HUES64 (cell line): Measurements from ENCODE around the gene KBTBD3.
"Not testable (repeated sequence)": the region's sequence is repeated elsewhere in the genome, so short reads cannot be mapped to it uniquely, and the experiment has no call there.

Experiments
- H3K27ac ChIP-seq: 2 replicates; pipeline ENCODE4 v1.7.0; 2013; ENCODE audit warnings: low read depth, low read length, inconsistent platforms
- H3K27me3 ChIP-seq: 2 replicates; pipeline ENCODE4 v1.6.1; 2013; ENCODE audit warnings: mild to moderate bottlenecking, low read length; ENCODE audit not compliant: insufficient read depth
- H3K36me3 ChIP-seq: 2 replicates; pipeline ENCODE4 v1.6.1; 2013; ENCODE audit warnings: mild to moderate bottlenecking, low read length; ENCODE audit not compliant: insufficient read depth
- H3K4me1 ChIP-seq: 2 replicates; pipeline ENCODE4 v1.6.1; 2013; ENCODE audit warnings: mild to moderate bottlenecking, low read length, moderate library complexity; ENCODE audit not compliant: insufficient read depth
- H3K4me3 ChIP-seq: 2 replicates; pipeline ENCODE4 v1.5.1; 2013; ENCODE audit warnings: mild to moderate bottlenecking, low read length, moderate library complexity
- H3K9ac ChIP-seq: 2 replicates; pipeline ENCODE4 v1.6.1; 2013; ENCODE audit warnings: mild to moderate bottlenecking, low read depth, low read length
- H3K9me3 ChIP-seq: 2 replicates; pipeline ENCODE4 v1.6.1; 2013; ENCODE audit warnings: low read depth, low read length; ENCODE audit not compliant: insufficient read depth
- WGBS: fragments of 150-250, 120-280 bp; methylation state at CpG from one replicate; pipeline ENCODE4 v1.1.7; 2013; ENCODE audit warnings: missing lambda C conversion rate; 5-methylcytosine and 5-hydroxymethylcytosine counted together

KBTBD3 gene

GRCh38 chr11:106021967-106022794, 55.0 kb downstream of the KBTBD3 start, which contains the start of gene MSANTD4:
TSS of gene MSANTD4 (minus strand) at chr11:106022240. CDS start at chr11:106010917, 11,323 bp downstream.
- Histone ChIP-seq H3K27ac (peak within 1 kb of the TSS; percentile 49; the same call in 1 of the 2 replicates), H3K4me1 (peaks cover 24% of the 10 kb centered on the region), H3K9ac (peak within 1 kb of the TSS; percentile 64), H3K4me3 (peak within 1 kb of the TSS; percentile 84), H3K36me3 (peaks cover 7% of the 10 kb centered on the region; the same call in 1 of the 2 replicates), H3K9me3 (no peaks in the 10 kb centered on the region), H3K27me3 (no peaks in the 10 kb centered on the region)
- 2% methylated on average over 48 of the region's 48 CpGs for WGBS

GRCh38 chr11:106021181-106021966, 55.8 kb downstream of the KBTBD3 start:
- Histone ChIP-seq H3K4me3 (peak overlapping the region; percentile 84), H3K4me1 (peaks cover 24% of the 10 kb centered on the region), H3K27ac (no peak overlapping the region), H3K9me3 (no peaks in the 10 kb centered on the region), H3K36me3 (peaks cover 9% of the 10 kb centered on the region; the same call in 1 of the 2 replicates), H3K9ac (peak overlapping the region; percentile 64), H3K27me3 (no peaks in the 10 kb centered on the region)
- 11% methylated on average over 14 of the region's 18 CpGs for WGBS

GRCh38 chr11:106017093-106017492, 60.1 kb downstream of the KBTBD3 start:
- WGBS = 95% methylated on average over 2 of the region's 2 CpGs
- H3K36me3 ChIP-seq = peaks cover 12% of the 10 kb centered on the region; the same call in 1 of the 2 replicates
- no peak overlapping the region for H3K4me3 ChIP-seq
- peaks cover 38% of the 10 kb centered on the region for H3K4me1 ChIP-seq
- H3K27me3 ChIP-seq = no peaks in the 10 kb centered on the region
- H3K9me3 ChIP-seq = no peaks in the 10 kb centered on the region
- no peak overlapping the region for H3K9ac ChIP-seq
- H3K27ac ChIP-seq = no peak overlapping the region

GRCh38 chr11:106015066-106015465, 62.1 kb downstream of the KBTBD3 start:
- no peaks in the 10 kb centered on the region for H3K27me3 ChIP-seq
- H3K4me1 ChIP-seq = peaks cover 31% of the 10 kb centered on the region
- 100% methylated on average over 1 of the region's 2 CpGs for WGBS
- peaks cover 18% of the 10 kb centered on the region for H3K36me3 ChIP-seq
- no peak overlapping the region for H3K4me3 ChIP-seq
- no peak overlapping the region for H3K27ac ChIP-seq
- no peaks in the 10 kb centered on the region for H3K9me3 ChIP-seq
- no peak overlapping the region for H3K9ac ChIP-seq

GRCh38 chr11:106014620-106015019, 62.5 kb downstream of the KBTBD3 start:
- no peaks in the 10 kb centered on the region for H3K27me3 ChIP-seq
- H3K9me3 ChIP-seq = no peaks in the 10 kb centered on the region
- H3K4me3 ChIP-seq = no peak overlapping the region
- H3K36me3 ChIP-seq = peaks cover 20% of the 10 kb centered on the region
- H3K27ac ChIP-seq = no peak overlapping the region
- H3K4me1 ChIP-seq = peaks cover 26% of the 10 kb centered on the region
- 91% methylated on average over 2 of the region's 2 CpGs for WGBS
- H3K9ac ChIP-seq = no peak overlapping the region

- Histone ChIP-seq H3K27ac (no peak overlapping the region), H3K9ac (no peak overlapping the region), H3K36me3 (peaks cover 24% of the 10 kb centered on the region), H3K27me3 (no peaks in the 10 kb centered on the region), H3K4me1 (peaks cover 23% of the 10 kb centered on the region), H3K4me3 (no peak overlapping the region), H3K9me3 (no peaks in the 10 kb centered on the region)
- WGBS = 100% methylated on average over 2 of the region's 2 CpGs
These were observed 63.1 kb downstream of the KBTBD3 start for GRCh38 chr11:106014035-106014434.

GRCh38 chr11:106012744-106013143, 64.4 kb downstream of the KBTBD3 start:
- H3K27me3 ChIP-seq = no peaks in the 10 kb centered on the region
- no peaks in the 10 kb centered on the region for H3K9me3 ChIP-seq
- H3K36me3 ChIP-seq = peaks cover 37% of the 10 kb centered on the region
- no peak overlapping the region for H3K4me3 ChIP-seq
- peaks cover 17% of the 10 kb centered on the region for H3K4me1 ChIP-seq
- H3K27ac ChIP-seq = no peak overlapping the region
- H3K9ac ChIP-seq = no peak overlapping the region; the same call in 1 of the 2 replicates
- 80% methylated on average over 1 of the region's 3 CpGs for WGBS

- no peak overlapping the region for H3K27ac ChIP-seq
- H3K36me3 ChIP-seq = peaks cover 47% of the 10 kb centered on the region
- H3K27me3 ChIP-seq = no peaks in the 10 kb centered on the region
- peaks cover 17% of the 10 kb centered on the region for H3K4me1 ChIP-seq
- no peak overlapping the region for H3K4me3 ChIP-seq
- H3K9ac ChIP-seq = no peak overlapping the region
- 89% methylated on average over 1 of the region's 2 CpGs for WGBS
- 0 out of 2 replicates have a peak, but pooled peaks cover under 1% of the 10 kb centered on the region for H3K9me3 ChIP-seq
These were observed 65.7 kb downstream of the KBTBD3 start for GRCh38 chr11:106011481-106011880.

GRCh38 chr11:106003094-106003493, 74.1 kb downstream of the KBTBD3 start:
- WGBS = 89% methylated on average over 4 of the region's 4 CpGs
- H3K27ac ChIP-seq, H3K27me3 ChIP-seq, H3K4me3 ChIP-seq, H3K9ac ChIP-seq, H3K4me1 ChIP-seq: not testable (repeated sequence)
- Histone ChIP-seq H3K36me3 (peaks cover 43% of the 10 kb centered on the region), H3K9me3 (peaks cover 21% of the 10 kb centered on the region)

- 92% methylated on average over 4 of the region's 4 CpGs for WGBS
- Histone ChIP-seq H3K36me3 (peaks cover 28% of the 10 kb centered on the region), H3K4me3 (no peak overlapping the region), H3K9ac (no peak overlapping the region), H3K27me3 (no peaks in the 10 kb centered on the region), H3K27ac (no peak overlapping the region), H3K9me3 (peaks cover 20% of the 10 kb centered on the region), H3K4me1 (no peaks in the 10 kb centered on the region)
These were observed 75.7 kb downstream of the KBTBD3 start for GRCh38 chr11:106001304-106002012.
